ENCODE data around the gene NACC2.
A peak's percentile ranks its signal among the peaks of the same experiment; 100 is the strongest.

Gene NACC2

GRCh38 chr9:136079211-136079915, 15.7 kb downstream of the NACC2 start:
- no peak overlapping the region for H3K27ac Mint-ChIP-seq
- TF ChIP-seq CTCF (IDR thresholded peaks at IDR 0.05) = no peak
- H3K36me3 Mint-ChIP-seq (ENCODE audit: low read depth) = no peaks in the 10 kb centered on the region
- H3K9me3 Mint-ChIP-seq = no peaks in the 10 kb centered on the region
- H3K4me3 Mint-ChIP-seq = no peak overlapping the region
- DNase-seq = no peak
- H3K4me1 Mint-ChIP-seq = peaks cover 28% of the 10 kb centered on the region
- peaks cover 4% of the 10 kb centered on the region for H3K27me3 Mint-ChIP-seq (ENCODE audit: low read depth, poor library complexity)

GRCh38 chr9:136078498-136079011, 16.5 kb downstream of the NACC2 start:
- Mint-ChIP-seq H3K4me1 (peaks cover 25% of the 10 kb centered on the region), H3K4me3 (no peak overlapping the region), H3K27me3 (ENCODE audit: low read depth, poor library complexity) (peaks cover 4% of the 10 kb centered on the region), H3K36me3 (ENCODE audit: low read depth) (no peaks in the 10 kb centered on the region), H3K9me3 (peaks cover 4% of the 10 kb centered on the region), H3K27ac (no peak overlapping the region)
- TF ChIP-seq CTCF (IDR thresholded peaks at IDR 0.05) = no peak
- no peak for DNase-seq

- H3K27me3 Mint-ChIP-seq (ENCODE audit: low read depth, poor library complexity) = peaks cover 4% of the 10 kb centered on the region
- no peaks in the 10 kb centered on the region for H3K36me3 Mint-ChIP-seq (ENCODE audit: low read depth)
- DNase-seq = no peak
- no peak overlapping the region for H3K27ac Mint-ChIP-seq
- no peak for TF ChIP-seq CTCF (IDR thresholded peaks at IDR 0.05)
- no peak overlapping the region for H3K4me3 Mint-ChIP-seq
- peaks cover 22% of the 10 kb centered on the region for H3K4me1 Mint-ChIP-seq
- peaks cover 4% of the 10 kb centered on the region for H3K9me3 Mint-ChIP-seq
Observed at GRCh38 chr9:136078024-136078423, 17.1 kb downstream of the NACC2 start.

GRCh38 chr9:136077491-136077890, 17.6 kb downstream of the NACC2 start:
- DNase-seq = no peak
- peaks cover 4% of the 10 kb centered on the region for H3K9me3 Mint-ChIP-seq
- no peak for TF ChIP-seq CTCF (IDR thresholded peaks at IDR 0.05)
- H3K27ac Mint-ChIP-seq = peak overlapping the region; percentile 78
- H3K4me3 Mint-ChIP-seq = no peak overlapping the region
- H3K36me3 Mint-ChIP-seq (ENCODE audit: low read depth) = no peaks in the 10 kb centered on the region
- peaks cover 6% of the 10 kb centered on the region for H3K27me3 Mint-ChIP-seq (ENCODE audit: low read depth, poor library complexity)
- H3K4me1 Mint-ChIP-seq = peaks cover 16% of the 10 kb centered on the region

- H3K27ac Mint-ChIP-seq = no peak overlapping the region
- peaks cover 4% of the 10 kb centered on the region for H3K9me3 Mint-ChIP-seq
- peaks cover 6% of the 10 kb centered on the region for H3K27me3 Mint-ChIP-seq (ENCODE audit: low read depth, poor library complexity)
- DNase-seq = no peak
- no peak for TF ChIP-seq CTCF (IDR thresholded peaks at IDR 0.05)
- no peaks in the 10 kb centered on the region for H3K36me3 Mint-ChIP-seq (ENCODE audit: low read depth)
- no peak overlapping the region for H3K4me3 Mint-ChIP-seq
- peaks cover 16% of the 10 kb centered on the region for H3K4me1 Mint-ChIP-seq
Observed at GRCh38 chr9:136075881-136076678, 19.0 kb downstream of the NACC2 start.

Measured in nephron progenitor cell (in vitro differentiated cells).